Parathyroid adenoma (tissue), 2 donors: ENCODE measurements around the gene CERK.

ENCODE experiments used
- H2AFZ ChIP-seq: fragments of 300-600 bp; sonication (generic); one replicate; pipeline ENCODE4 v1.7.0; 2017; ENCODE audit warnings: antibody characterized with exemption, mild to moderate bottlenecking
- H3K27ac ChIP-seq: fragments of 300-600 bp; sonication (generic); one replicate; pipeline ENCODE4 v1.7.0; 2017
- H3K27me3 ChIP-seq: fragments of 300-600 bp; sonication (generic); one replicate; pipeline ENCODE4 v1.7.0; 2017; ENCODE audit warnings: low read length; ENCODE audit not compliant: control insufficient read depth, insufficient read depth
- H3K36me3 ChIP-seq: fragments of 300-600 bp; sonication (generic); one replicate; pipeline ENCODE4 v1.7.0; 2017; ENCODE audit warnings: low read length; ENCODE audit not compliant: control insufficient read depth, insufficient read depth
- H3K4me1 ChIP-seq: fragments of 300-600 bp; sonication (generic); one replicate; pipeline ENCODE4 v1.7.0; 2017; ENCODE audit warnings: control low read depth
- H3K4me2 ChIP-seq: fragments of 300-600 bp; sonication (generic); one replicate; pipeline ENCODE4 v1.7.0; 2017; ENCODE audit warnings: low read length
- H3K4me3 ChIP-seq: fragments of 300-600 bp; sonication (generic); one replicate; pipeline ENCODE4 v1.7.0; 2017; ENCODE audit warnings: low read depth, low read length
- H3K79me2 ChIP-seq: fragments of 300-600 bp; sonication (generic); one replicate; pipeline ENCODE4 v1.7.0; 2017; ENCODE audit warnings: control low read depth
- H3K9ac ChIP-seq: fragments of 300-600 bp; sonication (generic); one replicate; pipeline ENCODE4 v1.7.0; 2017; ENCODE audit warnings: mild to moderate bottlenecking
- H3K9me3 ChIP-seq: fragments of 300-600 bp; sonication (generic); one replicate; pipeline ENCODE4 v1.7.0; 2017; ENCODE audit warnings: low read length; ENCODE audit not compliant: control insufficient read depth
- CTCF ChIP-seq: fragments of 300-600 bp; sonication (generic); IDR thresholded peaks from one replicate; pipeline ENCODE4 v1.7.0; 2017; ENCODE audit warnings: antibody characterized with exemption, mild to moderate bottlenecking
- donor health status: primary hyperparathyroidism.

The CERK gene

GRCh38 chr22:46762238-46763050, 24.4 kb upstream of the CERK start, which contains the start of gene TBC1D22A:
TSS of gene TBC1D22A (plus strand) at chr22:46762650. CDS start at chr22:46762787, 137 bp downstream.
- Histone ChIP-seq H3K79me2 (peaks cover 10% of the 10 kb centered on the region), H3K9me3 (no peaks in the 10 kb centered on the region), H3K9ac (peak within 1 kb of the TSS; percentile 72), H3K36me3 (no peaks in the 10 kb centered on the region), H3K27me3 (no peaks in the 10 kb centered on the region), H3K4me1 (no peaks in the 10 kb centered on the region), H2AFZ (peak within 1 kb of the TSS; percentile 92), H3K4me3 (peak within 1 kb of the TSS; percentile 83), H3K4me2 (peak within 1 kb of the TSS; percentile 82), H3K27ac (peak within 1 kb of the TSS; percentile 90)
- no peak for TF ChIP-seq CTCF

- peak overlapping the region; percentile 90 for H3K27ac ChIP-seq
- H2AFZ ChIP-seq, result peak overlapping the region; percentile 92
- no peaks in the 10 kb centered on the region for H3K27me3 ChIP-seq
- peak overlapping the region; percentile 72 for H3K9ac ChIP-seq
- H3K4me1 ChIP-seq, result no peaks in the 10 kb centered on the region
- no peak for TF ChIP-seq CTCF
- H3K9me3 ChIP-seq, result no peaks in the 10 kb centered on the region
- H3K36me3 ChIP-seq, result no peaks in the 10 kb centered on the region
- peaks cover 4% of the 10 kb centered on the region for H3K79me2 ChIP-seq
- H3K4me3 ChIP-seq, result peak overlapping the region; percentile 83
- H3K4me2 ChIP-seq, result peak overlapping the region; percentile 82
Observed at GRCh38 chr22:46761539-46762237, 23.6 kb upstream of the CERK start.

GRCh38 chr22:46761017-46761416, 23.0 kb upstream of the CERK start:
- Histone ChIP-seq H3K27ac (no peak overlapping the region), H3K4me1 (no peaks in the 10 kb centered on the region)

GRCh38 chr22:46758867-46759290, 20.8 kb upstream of the CERK start:
- Histone ChIP-seq H3K27me3 (no peaks in the 10 kb centered on the region), H3K4me2 (no peak overlapping the region), H3K36me3 (no peaks in the 10 kb centered on the region), H3K9me3 (no peaks in the 10 kb centered on the region), H3K79me2 (peaks cover 3% of the 10 kb centered on the region), H3K9ac (no peak overlapping the region), H3K4me1 (no peaks in the 10 kb centered on the region), H3K27ac (no peak overlapping the region), H2AFZ (no peak overlapping the region), H3K4me3 (no peak overlapping the region)
- TF ChIP-seq CTCF, result peak; percentile 42

More at GRCh38 chr22:46761017-46761416, 23.0 kb upstream of the CERK start:
- Histone ChIP-seq H3K79me2 (peaks cover 3% of the 10 kb centered on the region), H3K36me3 (no peaks in the 10 kb centered on the region), H3K27me3 (no peaks in the 10 kb centered on the region), H3K4me2 (no peak overlapping the region), H2AFZ (no peak overlapping the region), H3K9me3 (no peaks in the 10 kb centered on the region), H3K4me3 (no peak overlapping the region), H3K9ac (no peak overlapping the region)
- no peak for TF ChIP-seq CTCF
